Ovary (tissue), 9 donors: ENCODE measurements around the gene KCNK6. TPM values are rescaled to one million over a fixed set of nuclear protein-coding genes. Genes with fewer than 3 reads are reported as not detected.

Source experiments
- DNase-seq, 5 donors: peaks; one replicate each; pipeline ENCODE4 v3.0.0-alpha.2; 2019 to 2020
- H3K27ac ChIP-seq, 2 donors: fragments of 200-600 bp; one replicate each; pipeline versions ENCODE4 v1.5.1 to v1.8.0; 2019 to 2022
- H3K27me3 ChIP-seq: fragments of 200-600 bp; one replicate; pipeline ENCODE4 v1.8.0; 2022
- H3K36me3 ChIP-seq: fragments of 200-600 bp; sonication (generic); one replicate; pipeline ENCODE4 v1.5.1; 2019
- H3K4me1 ChIP-seq: one replicate; pipeline ENCODE4 v1.8.1; 2013; ENCODE audit warnings: mild to moderate bottlenecking, moderate library complexity; ENCODE audit not compliant: insufficient read depth
- H3K4me3 ChIP-seq: fragments of 200-600 bp; sonication (generic); one replicate; pipeline ENCODE4 v1.5.1; 2017
- H3K9me3 ChIP-seq, 2 donors: fragments of 200-600 bp in 1 of 2; sonication (generic) in 1 of 2; one replicate each; pipeline versions ENCODE4 v1.5.1 to v1.8.1; 2013 to 2019; ENCODE audit warnings: mild to moderate bottlenecking in 1 of 2, moderate library complexity in 1 of 2
- EP300 ChIP-seq: sonication (generic); formaldehyde crosslinking; IDR thresholded peaks from one replicate; pipeline ENCODE4 v1.6.1; 2017; ENCODE audit warnings: antibody characterized with exemption
- POLR2A ChIP-seq: fragments of 450-650 bp; IDR thresholded peaks from one replicate; pipeline ENCODE4 v1.6.1; 2017; ENCODE audit warnings: antibody characterized with exemption, mild to moderate bottlenecking, moderate library complexity
- WGBS, 3 donors: extraction: QIAGEN DNeasy Blood & Tissue Kit in 1 of 3; methylation state at CpG; one replicate each; pipeline versions ENCODE4 v1.1.5 to v1.1.7; 2013 to 2017; 5-methylcytosine and 5-hydroxymethylcytosine counted together
- intact Hi-C, 4 donors: fragments of 100-400 bp; cut with DNase I; formaldehyde crosslinking; loops; one replicate each; pipeline versions ENCODE4 v1.11.0 to v1.15.1; 2022 to 2023
- polyA plus RNA-seq, 2 donors: library from polyadenylated mRNA; stranded (reverse); fragments of 200-250 nt in 1 of 2; fragments of 350-450 nt in 1 of 2; fragmentation: Illumina TruSeq in 1 of 2; extraction: RNeasy Lipid Tissue Mini Kit (QIAGEN cat#74804) in 1 of 2; gene quantifications; one replicate each; pipeline ENCODE4 v1.2.3, GENCODE V29; 2013 to 2014
- total RNA-seq, 7 donors: library from RNA; depleted of rRNA in 2 of 7; stranded (reverse); fragments of >200 nt in 2 of 7; fragmentation: NEBNext Ultra II Directional in 3 of 7; extraction: Animal tissue kit (Norgen Biotek cat#: 25700) in 3 of 7; gene quantifications; one replicate each; pipeline versions ENCODE4 v1.1.0 to v1.2.4, GENCODE V29; 2016 to 2023
- TF ChIP-seq, protein P1 (sequence below), 3 donors: fragments of 450-650 bp in 2 of 3; fragments of 200-600 bp in 1 of 3; IDR thresholded peaks; one replicate each; pipeline versions ENCODE4 v1.5.1 to v1.8.0; 2016 to 2022; ENCODE audit warnings: antibody characterized with exemption in 3 of 3, mild to moderate bottlenecking in 1 of 3
- donor health status: DM: no; HTN: no; CAD: no; lungs with moderate emphysema.
- donor health status: DM: no; HTN: no; CAD: no.
- donor health status: Bipolar disorder and iron deficiency.
- donor health status: DM: yes; HTN: yes; CAD: no.
- donor health status: DM: no; HTN: no; CAD: no.
- donor health status: DM: yes; HTN: yes; CAD: no.

Gene KCNK6
- total and polyA plus RNA-seq, 9 donors, result 6.0 to 30.1 (median 16.4) TPM

DNA sequence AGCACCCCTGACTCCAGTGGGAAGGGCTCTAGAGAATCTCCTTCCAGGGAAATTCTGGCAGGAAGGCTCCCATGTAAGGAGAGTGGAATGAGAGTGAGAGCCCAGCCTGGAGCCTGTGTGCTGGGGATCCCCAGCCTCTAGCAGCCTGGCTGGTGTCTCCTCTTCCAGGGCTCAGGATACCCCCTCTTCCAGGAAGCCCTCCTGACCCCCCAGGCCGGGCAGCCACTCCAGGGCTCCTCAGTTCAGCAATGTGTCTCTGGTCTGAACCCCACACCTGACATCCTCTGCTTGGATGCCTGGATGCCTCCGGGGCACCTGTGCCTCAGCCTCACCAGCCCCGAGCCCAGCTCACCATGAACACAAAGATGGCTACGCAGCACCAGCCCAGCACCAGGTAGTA lies 12.6 kb upstream of the KCNK6 start:
- no peak overlapping the region for H3K4me3 ChIP-seq
- no peaks in the 10 kb centered on the region for H3K36me3 ChIP-seq
- no peaks in the 10 kb centered on the region for H3K9me3 ChIP-seq
- 91 to 98% (median 96%) methylated on average over 4 of the region's 4 CpGs for WGBS, 3 donors
- TF ChIP-seq, protein P1, sequence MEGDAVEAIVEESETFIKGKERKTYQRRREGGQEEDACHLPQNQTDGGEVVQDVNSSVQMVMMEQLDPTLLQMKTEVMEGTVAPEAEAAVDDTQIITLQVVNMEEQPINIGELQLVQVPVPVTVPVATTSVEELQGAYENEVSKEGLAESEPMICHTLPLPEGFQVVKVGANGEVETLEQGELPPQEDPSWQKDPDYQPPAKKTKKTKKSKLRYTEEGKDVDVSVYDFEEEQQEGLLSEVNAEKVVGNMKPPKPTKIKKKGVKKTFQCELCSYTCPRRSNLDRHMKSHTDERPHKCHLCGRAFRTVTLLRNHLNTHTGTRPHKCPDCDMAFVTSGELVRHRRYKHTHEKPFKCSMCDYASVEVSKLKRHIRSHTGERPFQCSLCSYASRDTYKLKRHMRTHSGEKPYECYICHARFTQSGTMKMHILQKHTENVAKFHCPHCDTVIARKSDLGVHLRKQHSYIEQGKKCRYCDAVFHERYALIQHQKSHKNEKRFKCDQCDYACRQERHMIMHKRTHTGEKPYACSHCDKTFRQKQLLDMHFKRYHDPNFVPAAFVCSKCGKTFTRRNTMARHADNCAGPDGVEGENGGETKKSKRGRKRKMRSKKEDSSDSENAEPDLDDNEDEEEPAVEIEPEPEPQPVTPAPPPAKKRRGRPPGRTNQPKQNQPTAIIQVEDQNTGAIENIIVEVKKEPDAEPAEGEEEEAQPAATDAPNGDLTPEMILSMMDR (IDR thresholded peaks at IDR 0.05), result no peak
- TF ChIP-seq POLR2A (no peak), EP300 (no peak)
- no peaks in the 10 kb centered on the region for H3K4me1 ChIP-seq
- no peak overlapping the region for H3K27ac ChIP-seq
- intact Hi-C loops, result no loop called here
- H3K27me3 ChIP-seq, result no peaks in the 10 kb centered on the region
- no peak for DNase-seq

DNA sequence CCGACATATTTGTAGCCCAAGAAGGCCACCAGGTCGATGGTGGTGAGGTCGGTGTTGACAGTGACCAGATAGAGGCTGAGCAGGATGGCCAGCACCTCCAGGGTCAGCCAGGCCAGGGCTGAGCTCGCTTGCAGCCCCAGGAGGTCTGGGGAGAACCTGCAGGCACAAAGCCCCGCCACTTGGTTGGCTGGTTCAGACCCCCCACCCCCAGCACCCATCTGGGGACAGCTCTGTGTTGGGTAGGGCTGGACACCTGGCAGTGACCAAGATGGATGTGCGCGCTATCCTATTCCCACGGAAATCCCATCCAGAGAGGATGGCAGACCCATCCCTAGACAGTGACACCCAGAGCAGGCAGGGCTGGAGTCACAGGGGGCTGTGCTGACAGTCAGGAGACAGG lies 12.0 kb upstream of the KCNK6 start:
- Histone ChIP-seq H3K27ac (no peak overlapping the region), H3K27me3 (no peaks in the 10 kb centered on the region), H3K4me3 (no peak overlapping the region), H3K36me3 (no peaks in the 10 kb centered on the region), H3K4me1 (no peaks in the 10 kb centered on the region), H3K9me3 (no peaks in the 10 kb centered on the region)
- 73 to 86% (median 83%) methylated on average over 8 of the region's 8 CpGs for WGBS, 3 donors
- intact Hi-C loops, result no loop called here
- no peak for DNase-seq
- TF ChIP-seq EP300 (no peak), POLR2A (no peak)
- TF ChIP-seq, protein P1 (IDR thresholded peaks at IDR 0.05), result no peak

DNA sequence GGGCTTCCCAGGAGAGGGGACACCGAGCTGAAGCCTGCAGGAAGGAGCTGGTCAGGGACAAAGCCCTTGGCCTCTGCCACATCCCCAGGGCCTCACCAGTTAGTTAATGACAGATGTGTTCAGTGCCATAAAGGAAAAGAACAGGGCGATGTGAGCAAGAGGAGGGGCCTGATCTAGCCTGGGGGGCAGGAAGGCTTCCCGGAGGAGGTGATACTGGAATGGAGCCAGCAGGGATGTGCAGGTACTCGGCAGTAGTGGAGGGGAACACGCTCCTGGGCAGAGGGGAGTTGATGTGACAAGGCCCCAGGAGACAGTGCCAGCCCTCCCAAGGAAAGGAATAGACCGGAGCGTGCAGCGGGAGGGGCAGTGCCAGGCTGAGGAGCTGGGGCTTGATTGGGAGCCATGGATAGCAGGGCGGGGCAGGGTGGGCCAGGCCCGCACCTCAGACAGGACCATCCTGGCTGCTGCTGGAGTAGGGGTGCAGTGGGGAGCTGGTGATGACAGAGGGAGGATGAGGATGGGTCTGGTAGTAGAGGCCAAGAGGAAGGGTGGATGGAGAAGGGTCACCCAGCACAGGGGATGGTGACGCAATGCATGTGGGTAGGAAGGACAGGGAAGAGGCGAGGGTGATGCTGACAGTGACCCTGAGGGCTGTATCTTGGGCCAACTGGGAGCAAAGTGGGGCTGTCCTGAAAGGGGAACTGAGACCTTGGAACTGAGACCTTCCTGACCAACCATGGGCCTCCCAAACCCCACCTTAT lies 11.5 kb upstream of the KCNK6 start:
- intact Hi-C loops, result no loop called here
- H3K36me3 ChIP-seq, result no peaks in the 10 kb centered on the region
- WGBS, 3 donors, result 84 to 89% (median 87%) methylated on average over 12 of the region's 12 CpGs
- H3K4me3 ChIP-seq, result no peak overlapping the region
- no peaks in the 10 kb centered on the region for H3K9me3 ChIP-seq
- no peak overlapping the region for H3K27ac ChIP-seq
- no peaks in the 10 kb centered on the region for H3K4me1 ChIP-seq
- TF ChIP-seq EP300, result no peak
- TF ChIP-seq, protein P1 (IDR thresholded peaks at IDR 0.05), result no peak
- TF ChIP-seq POLR2A, result no peak
- DNase-seq, result no peak
- no peaks in the 10 kb centered on the region for H3K27me3 ChIP-seq

DNA sequence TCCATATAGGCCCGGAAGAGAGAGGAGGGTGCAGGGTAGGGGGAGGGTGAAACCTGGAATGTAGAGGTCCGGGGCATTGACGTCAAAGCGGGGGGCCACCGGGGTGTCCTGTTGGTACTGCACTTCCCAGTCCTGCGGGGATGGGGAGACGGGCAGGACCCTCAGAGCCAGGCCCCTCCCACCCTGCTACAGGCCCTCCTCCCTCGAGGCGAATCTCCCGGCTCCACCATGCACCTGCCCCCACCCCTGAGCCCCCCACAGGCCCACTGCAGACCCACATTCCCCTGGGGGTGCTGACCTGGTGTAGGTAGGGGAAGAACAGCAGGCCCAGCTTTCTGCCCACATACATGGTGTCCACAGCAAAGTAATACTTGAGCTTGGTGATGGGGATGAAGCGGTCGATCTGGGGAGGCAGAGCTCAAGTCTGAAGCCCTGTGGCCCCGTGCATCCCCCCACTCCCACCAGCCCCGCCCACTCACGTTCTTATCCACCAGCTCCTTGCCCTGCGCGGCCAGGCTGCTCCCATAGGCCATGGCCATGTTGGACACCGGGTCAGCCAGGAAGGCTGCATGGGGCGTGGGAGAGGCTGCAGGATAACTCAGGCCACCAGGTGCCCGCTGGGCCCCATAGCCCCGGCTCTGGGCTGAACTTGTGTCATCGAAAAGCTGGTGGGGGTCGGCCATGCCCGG lies 10.6 kb upstream of the KCNK6 start:
- TF ChIP-seq POLR2A, result no peak
- no peak for TF ChIP-seq EP300
- TF ChIP-seq, protein P1 (IDR thresholded peaks at IDR 0.05), result no peak

More for the DNA sequence above, 10.6 kb upstream of the KCNK6 start:
- intact Hi-C loops, result no loop called here
- no peak for DNase-seq
- Histone ChIP-seq H3K27ac (no peak overlapping the region), H3K9me3 (no peaks in the 10 kb centered on the region), H3K4me3 (no peak overlapping the region), H3K4me1 (no peaks in the 10 kb centered on the region), H3K36me3 (no peaks in the 10 kb centered on the region), H3K27me3 (no peaks in the 10 kb centered on the region)
- 83 to 85% (median 83%) methylated on average over 23 to 24 of the region's 24 CpGs for WGBS, 3 donors
